Skeletal muscle tissue (tissue), 4 donors: Measurements from ENCODE around the gene PDZRN4. TPM values are rescaled to one million over a fixed set of nuclear protein-coding genes. Genes with fewer than 3 reads are reported as not detected.
"Not testable (repeated sequence)": the region's sequence is repeated elsewhere in the genome, so short reads cannot be mapped to it uniquely, and the experiment has no call there.

Source experiments
- H3K27ac ChIP-seq: one replicate; pipeline ENCODE4 v1.7.0; 2013; ENCODE audit warnings: mild to moderate bottlenecking, low read depth, low read length, inconsistent platforms
- H3K27me3 ChIP-seq, 3 donors: one replicate each; pipeline ENCODE4 v1.7.0; 2013; ENCODE audit warnings: low read length in 3 of 3; ENCODE audit not compliant: control insufficient read depth in 3 of 3, insufficient read depth in 3 of 3
- H3K36me3 ChIP-seq, 3 donors: one replicate each; pipeline ENCODE4 v1.7.0; 2013; ENCODE audit warnings: low read length in 3 of 3; ENCODE audit not compliant: control insufficient read depth in 3 of 3, insufficient read depth in 3 of 3
- H3K4me1 ChIP-seq, 3 donors: one replicate each; pipeline ENCODE4 v1.7.0; 2013; ENCODE audit warnings: low read length in 3 of 3, mild to moderate bottlenecking in 3 of 3; ENCODE audit not compliant: control insufficient read depth in 3 of 3, insufficient read depth in 3 of 3
- H3K4me3 ChIP-seq, 3 donors: one replicate each; pipeline ENCODE4 v1.7.0; 2013; ENCODE audit warnings: low read length in 3 of 3
- H3K9ac ChIP-seq, 3 donors: one replicate each; pipeline ENCODE4 v1.7.0; 2013; ENCODE audit warnings: low read length in 3 of 3, mild to moderate bottlenecking in 3 of 3, moderate library complexity in 2 of 3, low read depth in 1 of 3
- H3K9me3 ChIP-seq, 3 donors: one replicate each; pipeline ENCODE4 v1.7.0; 2013; ENCODE audit warnings: low read length in 3 of 3; ENCODE audit not compliant: control insufficient read depth in 3 of 3
- total RNA-seq: library from RNA; depleted of rRNA; stranded (reverse); fragments of >200 nt; gene quantifications from one replicate; pipeline ENCODE4 v1.2.3, GENCODE V29; 2014
- donor health status: Osteomylitis.

PDZRN4 gene
- total RNA-seq, 1 donor from 2014 or later: 1.6 TPM

- Histone ChIP-seq H3K9ac (no peak overlapping the region), H3K4me3 (no peak overlapping the region), H3K4me1 (no peaks in the 10 kb centered on the region), H3K9me3 (no peaks in the 10 kb centered on the region), H3K27ac (no peak overlapping the region), H3K27me3 (no peaks in the 10 kb centered on the region), H3K36me3 (no peaks in the 10 kb centered on the region)
Measured at GRCh38 chr12:41293011-41293410, 104.9 kb downstream of the PDZRN4 start.

- no peaks in the 10 kb centered on the region for H3K4me1 ChIP-seq
- no peak overlapping the region for H3K4me3 ChIP-seq
- H3K9ac ChIP-seq: no peak overlapping the region
- H3K36me3 ChIP-seq: no peaks in the 10 kb centered on the region
- no peaks in the 10 kb centered on the region for H3K9me3 ChIP-seq
- no peak overlapping the region for H3K27ac ChIP-seq
- no peaks in the 10 kb centered on the region for H3K27me3 ChIP-seq
Measured at GRCh38 chr12:41293461-41293860, 105.3 kb downstream of the PDZRN4 start.

GRCh38 chr12:41302979-41303403 is 114.9 kb downstream of the PDZRN4 start:
- no peaks in the 10 kb centered on the region for H3K4me1 ChIP-seq
- no peaks in the 10 kb centered on the region for H3K36me3 ChIP-seq
- no peaks in the 10 kb centered on the region for H3K9me3 ChIP-seq

GRCh38 chr12:41304526-41304925 is 116.4 kb downstream of the PDZRN4 start:
- Histone ChIP-seq H3K27ac (no peak overlapping the region), H3K4me1 (no peaks in the 10 kb centered on the region), H3K9me3 (no peaks in the 10 kb centered on the region), H3K27me3 (no peaks in the 10 kb centered on the region), H3K9ac (no peak overlapping the region), H3K4me3 (no peak overlapping the region), H3K36me3 (no peaks in the 10 kb centered on the region)

More at GRCh38 chr12:41302979-41303403, 114.9 kb downstream of the PDZRN4 start:
- no peak overlapping the region for H3K4me3 ChIP-seq
- no peak overlapping the region for H3K9ac ChIP-seq
- no peak overlapping the region for H3K27ac ChIP-seq
- H3K27me3 ChIP-seq: no peaks in the 10 kb centered on the region

- no peaks in the 10 kb centered on the region for H3K4me1 ChIP-seq
- H3K27ac ChIP-seq: no peak overlapping the region
- H3K36me3 ChIP-seq: no peaks in the 10 kb centered on the region
- H3K4me3 ChIP-seq: no peak overlapping the region
- no peaks in the 10 kb centered on the region for H3K9me3 ChIP-seq
- H3K9ac ChIP-seq: no peak overlapping the region
- no peaks in the 10 kb centered on the region for H3K27me3 ChIP-seq
Measured at GRCh38 chr12:41310367-41310766, 122.2 kb downstream of the PDZRN4 start.

GRCh38 chr12:41311883-41312282 is 123.8 kb downstream of the PDZRN4 start:
- no peak overlapping the region for H3K27ac ChIP-seq
- H3K27me3 ChIP-seq: no peaks in the 10 kb centered on the region
- H3K36me3 ChIP-seq: no peaks in the 10 kb centered on the region
- H3K4me3 ChIP-seq: no peak overlapping the region
- H3K9me3 ChIP-seq: no peaks in the 10 kb centered on the region
- no peak overlapping the region for H3K9ac ChIP-seq
- no peaks in the 10 kb centered on the region for H3K4me1 ChIP-seq

GRCh38 chr12:41312451-41312850 is 124.3 kb downstream of the PDZRN4 start:
- H3K4me1 ChIP-seq, H3K9ac ChIP-seq, H3K27ac ChIP-seq, H3K27me3 ChIP-seq, H3K9me3 ChIP-seq, H3K4me3 ChIP-seq, H3K36me3 ChIP-seq: not testable (repeated sequence)

GRCh38 chr12:41325336-41325735 is 137.2 kb downstream of the PDZRN4 start:
- no peak overlapping the region for H3K4me3 ChIP-seq
- H3K4me1 ChIP-seq: no peaks in the 10 kb centered on the region
- H3K36me3 ChIP-seq: no peaks in the 10 kb centered on the region
- no peaks in the 10 kb centered on the region for H3K27me3 ChIP-seq
- no peak overlapping the region for H3K27ac ChIP-seq
- no peaks in the 10 kb centered on the region for H3K9me3 ChIP-seq
- no peak overlapping the region for H3K9ac ChIP-seq

- H3K4me1 ChIP-seq: no peaks in the 10 kb centered on the region
- H3K9me3 ChIP-seq: no peaks in the 10 kb centered on the region
- no peak overlapping the region for H3K9ac ChIP-seq
- H3K4me3 ChIP-seq: no peak overlapping the region
- H3K27ac ChIP-seq: no peak overlapping the region
- H3K27me3 ChIP-seq: no peaks in the 10 kb centered on the region
- no peaks in the 10 kb centered on the region for H3K36me3 ChIP-seq
Measured at GRCh38 chr12:41327096-41327895, 139.2 kb downstream of the PDZRN4 start.

GRCh38 chr12:41333974-41334373 is 145.9 kb downstream of the PDZRN4 start:
- no peak overlapping the region for H3K27ac ChIP-seq
- no peaks in the 10 kb centered on the region for H3K27me3 ChIP-seq
- no peak overlapping the region for H3K9ac ChIP-seq
- no peaks in the 10 kb centered on the region for H3K36me3 ChIP-seq
- no peaks in the 10 kb centered on the region for H3K9me3 ChIP-seq
- H3K4me3 ChIP-seq: no peak overlapping the region
- no peaks in the 10 kb centered on the region for H3K4me1 ChIP-seq
